Spinal cord (tissue), 10 donors: ENCODE results near the gene TNK2. TPM values are rescaled to one million over a fixed set of nuclear protein-coding genes. Genes with fewer than 3 reads are reported as not detected.
"Not testable (repeated sequence)": the region's sequence is repeated elsewhere in the genome, so short reads cannot be mapped to it uniquely, and the experiment has no call there.

Experiments used
- DNase-seq, 6 donors: peaks; one replicate each; pipeline versions ENCODE4 v3.0.0 to v3.0.0-alpha.2; 2013 to 2015; ENCODE audit warnings: low spot score in 6 of 6, low read depth in 4 of 6
- H3K27ac ChIP-seq: one replicate; pipeline ENCODE4 v1.5.1; 2013; ENCODE audit warnings: low read depth, low read length, control low read depth
- H3K27me3 ChIP-seq: one replicate; pipeline ENCODE4 v1.6.1; 2013; ENCODE audit warnings: low read length; ENCODE audit not compliant: control insufficient read depth, insufficient read depth
- H3K36me3 ChIP-seq: one replicate; pipeline ENCODE4 v1.6.1; 2013; ENCODE audit warnings: low read length; ENCODE audit not compliant: control insufficient read depth, insufficient read depth
- H3K4me1 ChIP-seq: one replicate; pipeline ENCODE4 v1.6.1; 2013; ENCODE audit warnings: low read length; ENCODE audit not compliant: control insufficient read depth, insufficient read depth
- H3K4me3 ChIP-seq: one replicate; pipeline ENCODE4 v1.5.1; 2013; ENCODE audit warnings: low read depth, low read length, control low read depth
- H3K9me3 ChIP-seq: one replicate; pipeline ENCODE4 v1.6.1; 2013; ENCODE audit warnings: low read length; ENCODE audit not compliant: control insufficient read depth, insufficient read depth
- WGBS: methylation state at CpG from one replicate; pipeline ENCODE4 v1.1.5; 2013; ENCODE audit warnings: missing lambda C conversion rate; ENCODE audit not compliant: insufficient coverage; 5-methylcytosine and 5-hydroxymethylcytosine counted together
- polyA plus RNA-seq, 2 donors: library from polyadenylated mRNA; unstranded; fragments of 120-200 nt; gene quantifications; one replicate each; pipeline ENCODE4 v1.2.1, GENCODE V29; 2013; ENCODE audit not compliant: insufficient read length in 2 of 2
- total RNA-seq, 2 donors: library from RNA; depleted of rRNA in 1 of 2; stranded (reverse); fragments of 120-200 nt in 1 of 2; fragments of >200 nt in 1 of 2; gene quantifications; one replicate each; pipeline versions ENCODE4 v1.2.3 to v1.2.4, GENCODE V29; 2013 to 2014
- donor health status: healthy.

Gene TNK2
- total and polyA plus RNA-seq, 4 donors, result 16.1 to 229 (median 128) TPM

GRCh38 chr3:195872097-195872496 lies 36.3 kb downstream of the TNK2 start:
- Histone ChIP-seq H3K27me3 (no peaks in the 10 kb centered on the region), H3K9me3 (no peaks in the 10 kb centered on the region), H3K4me1 (peaks cover 6% of the 10 kb centered on the region), H3K36me3 (peaks cover 94% of the 10 kb centered on the region), H3K4me3 (no peak overlapping the region), H3K27ac (no peak overlapping the region)
- DNase-seq, result no peak
- WGBS, result 94% methylated on average over 19 of the region's 28 CpGs

GRCh38 chr3:195871686-195872085 lies 36.7 kb downstream of the TNK2 start:
- H3K4me3 ChIP-seq, H3K9me3 ChIP-seq, H3K4me1 ChIP-seq, H3K27ac ChIP-seq, DNase-seq, H3K27me3 ChIP-seq: not testable (repeated sequence)
- WGBS, result no CpG with 5 or more reads among the region's 3 CpGs
- H3K36me3 ChIP-seq, result peaks cover 94% of the 10 kb centered on the region

- H3K36me3 ChIP-seq, result peaks cover 94% of the 10 kb centered on the region
- WGBS, result 88% methylated on average over 10 of the region's 12 CpGs
- DNase-seq, result no peak
- H3K27ac ChIP-seq, result no peak overlapping the region
- H3K9me3 ChIP-seq, result no peaks in the 10 kb centered on the region
- peaks cover 6% of the 10 kb centered on the region for H3K4me1 ChIP-seq
- H3K4me3 ChIP-seq, result no peak overlapping the region
- H3K27me3 ChIP-seq, result no peaks in the 10 kb centered on the region
Observed at GRCh38 chr3:195870937-195871336, 37.4 kb downstream of the TNK2 start.

DNA sequence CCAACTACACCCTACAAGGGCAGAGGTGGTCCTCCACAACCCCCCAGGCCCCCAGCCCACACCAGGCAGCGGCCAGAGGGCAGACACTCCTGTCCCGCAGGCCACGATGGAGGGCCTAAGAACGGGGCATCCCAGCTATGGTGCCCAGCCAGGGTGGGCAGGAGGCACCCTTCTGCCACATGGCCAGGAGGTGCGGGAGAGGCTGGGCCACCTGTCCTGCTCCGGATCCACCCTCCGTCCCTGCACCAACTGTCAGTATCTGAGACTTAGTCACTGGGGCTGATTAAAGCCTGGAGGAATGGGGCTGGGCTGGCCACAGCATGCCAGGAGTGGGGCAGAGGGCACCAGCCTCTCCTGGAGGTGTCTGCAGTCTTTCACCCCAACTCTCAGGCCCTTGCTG lies 37.9 kb downstream of the TNK2 start:
- H3K27ac ChIP-seq, result no peak overlapping the region
- H3K36me3 ChIP-seq, result peaks cover 94% of the 10 kb centered on the region

GRCh38 chr3:195869413-195870001 lies 38.8 kb downstream of the TNK2 start:
- no peak for DNase-seq
- Histone ChIP-seq H3K9me3 (no peaks in the 10 kb centered on the region), H3K27me3 (no peaks in the 10 kb centered on the region), H3K27ac (no peak overlapping the region), H3K4me3 (no peak overlapping the region), H3K36me3 (peaks cover 93% of the 10 kb centered on the region), H3K4me1 (peaks cover 6% of the 10 kb centered on the region)
- 77% methylated on average over 31 of the region's 31 CpGs for WGBS

More for the DNA sequence above, 37.9 kb downstream of the TNK2 start:
- 85% methylated on average over 7 of the region's 7 CpGs for WGBS
- Histone ChIP-seq H3K27me3 (no peaks in the 10 kb centered on the region), H3K9me3 (no peaks in the 10 kb centered on the region), H3K4me3 (no peak overlapping the region), H3K4me1 (peaks cover 6% of the 10 kb centered on the region)
- DNase-seq, result no peak

DNA sequence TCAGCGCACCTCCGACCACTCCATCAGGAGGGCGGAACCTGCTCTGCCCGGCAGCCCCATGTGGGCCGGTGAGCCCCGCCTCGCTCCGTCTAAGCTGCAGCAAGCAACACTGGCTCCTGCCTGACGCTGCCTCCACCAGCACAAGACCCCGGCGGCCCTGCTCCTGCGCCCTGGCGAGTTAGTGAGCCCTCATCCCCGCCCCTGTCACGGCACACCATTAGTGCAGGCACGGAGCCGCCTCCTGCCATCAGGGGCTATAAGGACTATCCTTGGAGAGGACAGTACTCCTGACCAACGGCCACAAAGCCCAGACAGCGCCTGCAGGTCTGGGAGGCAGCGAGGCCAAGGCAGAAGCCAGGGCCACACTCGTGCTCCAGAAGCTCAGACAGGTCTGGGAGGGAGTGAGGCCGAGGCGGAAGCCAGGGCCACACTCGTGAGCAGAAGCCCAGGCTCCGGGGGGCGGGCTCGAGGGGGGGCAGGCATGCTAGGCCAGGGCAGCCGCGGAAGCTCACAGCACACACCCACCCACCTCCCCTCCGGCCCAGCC lies 39.4 kb downstream of the TNK2 start:
- DNase-seq, result no peak
- H3K27ac ChIP-seq, result no peak overlapping the region
- no peaks in the 10 kb centered on the region for H3K9me3 ChIP-seq
- no peaks in the 10 kb centered on the region for H3K27me3 ChIP-seq
- H3K4me3 ChIP-seq, result no peak overlapping the region
- peaks cover 6% of the 10 kb centered on the region for H3K4me1 ChIP-seq
- H3K36me3 ChIP-seq, result peaks cover 90% of the 10 kb centered on the region
- WGBS, result 73% methylated on average over 21 of the region's 30 CpGs

- no peak for DNase-seq
- WGBS, result 93% methylated on average over 35 of the region's 39 CpGs
- peaks cover 9% of the 10 kb centered on the region for H3K4me1 ChIP-seq
Observed at GRCh38 chr3:195868336-195868865, 40.0 kb downstream of the TNK2 start.

GRCh38 chr3:195867631-195868335 lies 40.6 kb downstream of the TNK2 start:
- 90% methylated on average over 40 of the region's 40 CpGs for WGBS
- H3K4me3 ChIP-seq, result no peak overlapping the region
- H3K27ac ChIP-seq, result no peak overlapping the region
- no peak for DNase-seq
- H3K9me3 ChIP-seq, result no peaks in the 10 kb centered on the region
- H3K27me3 ChIP-seq, result no peaks in the 10 kb centered on the region
- peaks cover 90% of the 10 kb centered on the region for H3K36me3 ChIP-seq
- peaks cover 16% of the 10 kb centered on the region for H3K4me1 ChIP-seq

More at GRCh38 chr3:195868336-195868865, 40.0 kb downstream of the TNK2 start:
- Histone ChIP-seq H3K4me3 (no peak overlapping the region), H3K27ac (no peak overlapping the region), H3K9me3 (no peaks in the 10 kb centered on the region), H3K36me3 (peaks cover 90% of the 10 kb centered on the region), H3K27me3 (no peaks in the 10 kb centered on the region)

GRCh38 chr3:195866686-195867511 lies 41.5 kb downstream of the TNK2 start:
- Histone ChIP-seq H3K27ac (no peak overlapping the region), H3K27me3 (no peaks in the 10 kb centered on the region), H3K36me3 (peaks cover 84% of the 10 kb centered on the region), H3K4me1 (peaks cover 18% of the 10 kb centered on the region), H3K9me3 (no peaks in the 10 kb centered on the region), H3K4me3 (no peak overlapping the region)
- WGBS, result 88% methylated on average over 21 of the region's 30 CpGs
- DNase-seq, result no peak
